HEK293 (cell line): ENCODE results near the gene TCF3.

Experiments
- CTCF ChIA-PET: fragments of 350-600 bp; formaldehyde crosslinking; extraction: SDS; loops from one replicate; lab custom pipeline; 2021; ENCODE audit warnings: antibody characterized with exemption; lab: Yijun Ruan, JAX
- POLR2A ChIA-PET: fragments of 300-600 bp; formaldehyde crosslinking; extraction: SDS; loops from one replicate; lab custom pipeline; 2020; ENCODE audit warnings: antibody characterized with exemption, inconsistent platforms; lab: Yijun Ruan, JAX
- H3K27ac ChIP-seq: fragments of 200-500 bp; sonication (Bioruptor generic); 2 replicates; pipeline ENCODE4 v1.5.1; 2014; ENCODE audit warnings: low read depth, low read length, control low read depth, inconsistent platforms; ENCODE audit errors: extremely low read depth
- H3K36me3 ChIP-seq, 2 experiments: fragments of 200-500 bp in 1 of 2; sonication (Bioruptor generic) in 1 of 2; 1 replicate in 1 of 2; 2 replicates in 1 of 2; pipeline ENCODE4 v1.5.1; 2014 to 2017; ENCODE audit warnings: inconsistent platforms in 2 of 2, low read length in 2 of 2; ENCODE audit not compliant: control insufficient read depth in 2 of 2, insufficient read depth in 1 of 2
- H3K4me1 ChIP-seq: fragments of 200-500 bp; sonication (Bioruptor generic); 2 replicates; pipeline ENCODE4 v1.5.1; 2014; ENCODE audit warnings: mild to moderate bottlenecking, low read length, inconsistent platforms; ENCODE audit not compliant: control insufficient read depth, insufficient read depth
- H3K4me3 ChIP-seq: 2 replicates; pipeline ENCODE4 v1.5.1; 2011; ENCODE audit warnings: low read depth, mild to moderate bottlenecking, control low read depth, low read length, moderate library complexity
- H3K9me3 ChIP-seq: fragments of 200-500 bp; sonication (Bioruptor generic); 2 replicates; pipeline ENCODE4 v1.5.1; 2014; ENCODE audit warnings: low read depth, low read length, inconsistent platforms; ENCODE audit not compliant: control insufficient read depth, insufficient read depth
- CTCF ChIP-seq: fragments of 450-650 bp; formaldehyde crosslinking; IDR thresholded peaks from 2 replicates; pipeline ENCODE4 v1.5.1; 2016; ENCODE audit warnings: missing biosample characterization, missing genetic modification characterization
- HIC1 ChIP-seq: fragments of 450-650 bp; formaldehyde crosslinking; IDR thresholded peaks from 2 replicates; pipeline ENCODE4 v1.5.1; 2016; ENCODE audit warnings: missing biosample characterization, missing genetic modification characterization
- IKZF3 ChIP-seq: fragments of 450-650 bp; IDR thresholded peaks from 2 replicates; pipeline ENCODE4 v1.5.0; 2018; ENCODE audit warnings: missing biosample characterization, mild to moderate bottlenecking, missing genetic modification characterization, moderate library complexity
- ZBTB20 ChIP-seq: fragments of 450-650 bp; formaldehyde crosslinking; IDR thresholded peaks from 2 replicates; pipeline ENCODE4 v1.5.1; 2016; ENCODE audit warnings: missing biosample characterization, missing genetic modification characterization
- ZBTB8A ChIP-seq: fragments of 450-650 bp; formaldehyde crosslinking; IDR thresholded peaks from 2 replicates; pipeline ENCODE4 v1.5.1; 2016; ENCODE audit warnings: missing biosample characterization, missing genetic modification characterization
- ZNF184 ChIP-seq: fragments of 450-650 bp; IDR thresholded peaks from 2 replicates; pipeline ENCODE4 v1.5.1; 2018; ENCODE audit warnings: missing biosample characterization, mild to moderate bottlenecking, missing genetic modification characterization
- ZNF2 ChIP-seq: fragments of 450-650 bp; formaldehyde crosslinking; IDR thresholded peaks from 2 replicates; pipeline ENCODE4 v1.5.1; 2016; ENCODE audit warnings: missing biosample characterization, missing genetic modification characterization
- ZNF202 ChIP-seq: fragments of 450-650 bp; formaldehyde crosslinking; IDR thresholded peaks from 2 replicates; pipeline ENCODE4 v1.5.1; 2016; ENCODE audit warnings: missing biosample characterization, missing genetic modification characterization, borderline replicate concordance
- ZNF24 ChIP-seq: fragments of 450-650 bp; formaldehyde crosslinking; IDR thresholded peaks from 2 replicates; pipeline ENCODE4 v1.5.1; 2016; ENCODE audit warnings: missing biosample characterization, missing genetic modification characterization
- ZNF26 ChIP-seq: fragments of 450-650 bp; formaldehyde crosslinking; IDR thresholded peaks from 2 replicates; pipeline ENCODE4 v1.5.1; 2016; ENCODE audit warnings: missing biosample characterization, missing genetic modification characterization
- ZNF335 ChIP-seq: fragments of 450-650 bp; formaldehyde crosslinking; conservative IDR thresholded peaks from 2 replicates; pipeline ENCODE4 v1.5.1; 2016; ENCODE audit warnings: missing biosample characterization, missing genetic modification characterization
- ZNF398 ChIP-seq: fragments of 450-650 bp; formaldehyde crosslinking; IDR thresholded peaks from 2 replicates; pipeline ENCODE4 v1.5.1; 2017; ENCODE audit warnings: missing biosample characterization, missing genetic modification characterization
- ZNF426 ChIP-seq: fragments of 450-650 bp; formaldehyde crosslinking; IDR thresholded peaks from 2 replicates; pipeline ENCODE4 v1.5.1; 2017; ENCODE audit warnings: missing biosample characterization, missing genetic modification characterization, mild to moderate bottlenecking, inconsistent platforms, moderate library complexity
- ZNF530 ChIP-seq: fragments of 450-650 bp; formaldehyde crosslinking; IDR thresholded peaks from 2 replicates; pipeline ENCODE4 v1.5.1; 2016; ENCODE audit warnings: low read depth, missing biosample characterization, missing genetic modification characterization
- ZNF624 ChIP-seq: fragments of 450-650 bp; formaldehyde crosslinking; IDR thresholded peaks from 2 replicates; pipeline ENCODE4 v1.5.1; 2017; ENCODE audit warnings: missing biosample characterization, missing genetic modification characterization
- ZNF704 ChIP-seq: fragments of 450-650 bp; formaldehyde crosslinking; IDR thresholded peaks from 2 replicates; pipeline ENCODE4 v1.5.1; 2016; ENCODE audit warnings: missing biosample characterization, missing genetic modification characterization
- ZNF843 ChIP-seq: fragments of 450-650 bp; formaldehyde crosslinking; IDR thresholded peaks from 2 replicates; pipeline ENCODE4 v1.5.1; 2016; ENCODE audit warnings: missing biosample characterization, missing genetic modification characterization
- ZSCAN30 ChIP-seq: fragments of 450-650 bp; IDR thresholded peaks from 2 replicates; pipeline ENCODE4 v1.5.1; 2018; ENCODE audit warnings: missing biosample characterization, mild to moderate bottlenecking, missing genetic modification characterization, moderate library complexity
- ZXDB ChIP-seq: fragments of 450-650 bp; formaldehyde crosslinking; IDR thresholded peaks from 2 replicates; pipeline ENCODE4 v1.5.1; 2016; ENCODE audit warnings: missing biosample characterization, missing genetic modification characterization
- TF ChIP-seq, protein P1 (sequence below): fragments of 450-650 bp; formaldehyde crosslinking; IDR thresholded peaks from 2 replicates; pipeline ENCODE4 v1.5.0; 2017; ENCODE audit warnings: missing biosample characterization, missing genetic modification characterization, borderline replicate concordance
- TF ChIP-seq, protein P2 (sequence below): fragments of 450-650 bp; formaldehyde crosslinking; IDR thresholded peaks from 2 replicates; pipeline ENCODE4 v1.5.1; 2016; ENCODE audit warnings: missing biosample characterization, missing genetic modification characterization

The TCF3 gene

GRCh38 chr19:1590641-1591397, 61.6 kb downstream of the TCF3 start:
- H3K27ac ChIP-seq = peak overlapping the region; percentile 100
- H3K36me3 ChIP-seq = peaks cover 7 to 23% of the 10 kb centered on the region in 2 experiments; a peak in 2 of 3 replicates
- peak overlapping the region; percentile 84 for H3K4me3 ChIP-seq
- ChIA-PET POLR2A (interaction anchor here (0.5 to 1.6 kb wide), 4 partner anchors 9 to 118 kb away, joined by 3 to 7 read pairs (median 4); partner anchors contain the start of genes TCF3 and UQCR11), CTCF (interaction anchor here (0.5 to 2.0 kb wide), 7 partner anchors 15 to 235 kb away, joined by 3 to 8 read pairs (median 4); no protein-coding TSS in a partner anchor)
- no peaks in the 10 kb centered on the region for H3K4me1 ChIP-seq
- H3K9me3 ChIP-seq = no peaks in the 10 kb centered on the region
- no peak for TF ChIP-seq ZNF530
- TF ChIP-seq ZNF335 = peak; percentile 92
- no peak for TF ChIP-seq ZNF624
- peak; percentile 49 for TF ChIP-seq ZBTB8A (tag by site-specific recombination)
- TF ChIP-seq, protein P1, sequence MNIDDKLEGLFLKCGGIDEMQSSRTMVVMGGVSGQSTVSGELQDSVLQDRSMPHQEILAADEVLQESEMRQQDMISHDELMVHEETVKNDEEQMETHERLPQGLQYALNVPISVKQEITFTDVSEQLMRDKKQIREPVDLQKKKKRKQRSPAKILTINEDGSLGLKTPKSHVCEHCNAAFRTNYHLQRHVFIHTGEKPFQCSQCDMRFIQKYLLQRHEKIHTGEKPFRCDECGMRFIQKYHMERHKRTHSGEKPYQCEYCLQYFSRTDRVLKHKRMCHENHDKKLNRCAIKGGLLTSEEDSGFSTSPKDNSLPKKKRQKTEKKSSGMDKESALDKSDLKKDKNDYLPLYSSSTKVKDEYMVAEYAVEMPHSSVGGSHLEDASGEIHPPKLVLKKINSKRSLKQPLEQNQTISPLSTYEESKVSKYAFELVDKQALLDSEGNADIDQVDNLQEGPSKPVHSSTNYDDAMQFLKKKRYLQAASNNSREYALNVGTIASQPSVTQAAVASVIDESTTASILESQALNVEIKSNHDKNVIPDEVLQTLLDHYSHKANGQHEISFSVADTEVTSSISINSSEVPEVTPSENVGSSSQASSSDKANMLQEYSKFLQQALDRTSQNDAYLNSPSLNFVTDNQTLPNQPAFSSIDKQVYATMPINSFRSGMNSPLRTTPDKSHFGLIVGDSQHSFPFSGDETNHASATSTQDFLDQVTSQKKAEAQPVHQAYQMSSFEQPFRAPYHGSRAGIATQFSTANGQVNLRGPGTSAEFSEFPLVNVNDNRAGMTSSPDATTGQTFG (tag by site-specific recombination) = no peak
- TF ChIP-seq ZXDB (tag by site-specific recombination) = 0 out of 2 replicates have a peak, but pooled peaks have one; percentile 3
- no peak for TF ChIP-seq ZNF24
- TF ChIP-seq ZNF704 = no peak
- no peak for TF ChIP-seq HIC1 (tag by site-specific recombination)
- no peak for TF ChIP-seq ZNF426 (tag by site-specific recombination)
- no peak for TF ChIP-seq ZNF26 (tag by site-specific recombination)
- TF ChIP-seq, protein P2, sequence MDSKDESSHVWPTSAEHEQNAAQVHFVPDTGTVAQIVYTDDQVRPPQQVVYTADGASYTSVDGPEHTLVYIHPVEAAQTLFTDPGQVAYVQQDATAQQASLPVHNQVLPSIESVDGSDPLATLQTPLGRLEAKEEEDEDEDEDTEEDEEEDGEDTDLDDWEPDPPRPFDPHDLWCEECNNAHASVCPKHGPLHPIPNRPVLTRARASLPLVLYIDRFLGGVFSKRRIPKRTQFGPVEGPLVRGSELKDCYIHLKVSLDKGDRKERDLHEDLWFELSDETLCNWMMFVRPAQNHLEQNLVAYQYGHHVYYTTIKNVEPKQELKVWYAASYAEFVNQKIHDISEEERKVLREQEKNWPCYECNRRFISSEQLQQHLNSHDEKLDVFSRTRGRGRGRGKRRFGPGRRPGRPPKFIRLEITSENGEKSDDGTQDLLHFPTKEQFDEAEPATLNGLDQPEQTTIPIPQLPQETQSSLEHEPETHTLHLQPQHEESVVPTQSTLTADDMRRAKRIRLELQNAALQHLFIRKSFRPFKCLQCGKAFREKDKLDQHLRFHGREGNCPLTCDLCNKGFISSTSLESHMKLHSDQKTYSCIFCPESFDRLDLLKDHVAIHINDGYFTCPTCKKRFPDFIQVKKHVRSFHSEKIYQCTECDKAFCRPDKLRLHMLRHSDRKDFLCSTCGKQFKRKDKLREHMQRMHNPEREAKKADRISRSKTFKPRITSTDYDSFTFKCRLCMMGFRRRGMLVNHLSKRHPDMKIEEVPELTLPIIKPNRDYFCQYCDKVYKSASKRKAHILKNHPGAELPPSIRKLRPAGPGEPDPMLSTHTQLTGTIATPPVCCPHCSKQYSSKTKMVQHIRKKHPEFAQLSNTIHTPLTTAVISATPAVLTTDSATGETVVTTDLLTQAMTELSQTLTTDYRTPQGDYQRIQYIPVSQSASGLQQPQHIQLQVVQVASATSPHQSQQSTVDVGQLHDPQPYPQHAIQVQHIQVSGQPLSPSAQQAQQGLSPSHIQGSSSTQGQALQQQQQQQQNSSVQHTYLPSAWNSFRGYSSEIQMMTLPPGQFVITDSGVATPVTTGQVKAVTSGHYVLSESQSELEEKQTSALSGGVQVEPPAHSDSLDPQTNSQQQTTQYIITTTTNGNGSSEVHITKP = peak; percentile 85
- TF ChIP-seq ZSCAN30 (tag by site-specific recombination) = peak; percentile 34; the same call in 1 of the 2 replicates
- TF ChIP-seq ZNF2 (tag by site-specific recombination) = 0 out of 2 replicates have a peak, but pooled peaks have one; percentile 9
- 0 out of 2 replicates have a peak, but pooled peaks have one; percentile 27 for TF ChIP-seq ZNF184 (tag by site-specific recombination)
- TF ChIP-seq ZBTB20 (tag by site-specific recombination) = peak; percentile 64
- no peak for TF ChIP-seq ZNF398 (tag by site-specific recombination)
- TF ChIP-seq CTCF (tag by site-specific recombination) = 0 out of 2 replicates have a peak, but pooled peaks have one; percentile 22
- no peak for TF ChIP-seq ZNF843 (tag by site-specific recombination)
- TF ChIP-seq ZNF202 (tag by site-specific recombination) = no peak
- TF ChIP-seq IKZF3 (tag by site-specific recombination) = 0 out of 2 replicates have a peak, but pooled peaks have one; percentile 9
